ENCODE data around the gene CEP350.
A peak's percentile ranks its signal among the peaks of the same experiment; 100 is the strongest.

The CEP350 gene

DNA sequence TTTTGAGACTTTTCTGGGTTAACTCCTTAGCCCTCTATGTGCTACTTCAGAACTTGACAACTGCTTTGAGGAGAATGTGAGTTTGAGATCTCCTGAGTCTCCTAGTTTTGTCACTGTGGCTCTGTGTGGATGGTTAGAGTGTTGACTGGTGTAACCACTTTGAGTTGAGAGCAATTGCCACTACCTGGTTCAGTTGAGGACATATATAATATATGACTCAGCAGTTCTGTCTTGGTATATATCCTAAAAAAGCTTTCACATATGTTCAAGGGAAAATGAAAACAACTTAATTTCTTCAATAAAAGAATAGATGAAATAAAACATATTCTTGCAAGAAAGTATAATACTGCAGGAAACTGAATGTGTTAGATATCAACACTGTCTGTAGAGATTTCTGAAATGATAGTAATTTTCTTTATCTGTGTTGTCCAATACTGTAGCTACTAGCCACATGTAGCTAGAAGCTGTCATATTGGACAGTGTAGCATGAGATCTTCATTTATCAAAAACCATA, 103.3 kb downstream of the CEP350 start:
- DNase-seq (ENCODE audit: low spot score), result no peak

DNA sequence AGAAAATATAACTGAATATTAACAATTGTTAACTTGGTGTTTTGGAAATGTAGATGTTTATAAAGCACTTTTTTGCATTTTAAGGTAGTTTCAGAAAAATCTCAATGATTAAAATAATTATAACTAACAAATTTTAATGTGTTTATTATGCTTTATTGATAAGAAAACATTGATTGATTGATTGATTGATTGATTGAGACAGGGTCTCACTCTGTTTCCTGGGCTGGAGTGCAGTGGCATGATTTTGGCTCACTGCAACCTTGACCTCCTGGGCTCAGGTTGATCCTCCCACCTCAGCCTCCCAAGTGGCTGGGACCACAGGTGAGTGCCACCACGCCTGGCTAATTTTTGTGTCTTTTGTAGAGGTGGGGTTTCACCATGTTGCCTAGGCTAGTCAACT, 106.4 kb downstream of the CEP350 start:
- DNase-seq (ENCODE audit: low spot score), result no peak

DNA sequence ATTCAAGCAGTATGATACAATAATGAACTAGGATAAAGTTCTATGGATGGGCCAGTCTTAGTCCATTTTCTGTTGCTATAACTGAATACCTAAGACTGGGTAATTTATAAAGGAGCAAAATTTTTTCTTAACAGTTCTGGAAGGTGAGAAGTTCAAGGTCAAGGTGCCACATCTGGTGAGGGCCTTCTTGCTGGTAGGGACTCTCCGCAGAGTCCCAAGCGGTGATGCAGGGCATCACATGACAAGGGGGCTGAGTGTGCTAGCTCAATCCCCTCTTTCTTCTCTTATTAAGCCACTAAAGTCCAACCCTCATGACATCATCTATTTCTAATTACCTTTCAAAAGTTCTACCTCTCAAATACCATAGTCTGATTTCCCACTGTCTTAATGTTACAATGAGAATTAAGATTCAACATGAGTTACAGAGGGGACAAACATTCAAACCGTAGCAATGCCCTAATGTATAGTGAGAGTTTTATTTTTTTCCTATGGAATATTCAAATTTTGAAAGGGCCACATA, 107.9 kb downstream of the CEP350 start:
- no peak for DNase-seq (ENCODE audit: low spot score)

- no peak for DNase-seq (ENCODE audit: low spot score)
Measured at GRCh38 chr1:180065408-180065807, 110.8 kb downstream of the CEP350 start.

DNA sequence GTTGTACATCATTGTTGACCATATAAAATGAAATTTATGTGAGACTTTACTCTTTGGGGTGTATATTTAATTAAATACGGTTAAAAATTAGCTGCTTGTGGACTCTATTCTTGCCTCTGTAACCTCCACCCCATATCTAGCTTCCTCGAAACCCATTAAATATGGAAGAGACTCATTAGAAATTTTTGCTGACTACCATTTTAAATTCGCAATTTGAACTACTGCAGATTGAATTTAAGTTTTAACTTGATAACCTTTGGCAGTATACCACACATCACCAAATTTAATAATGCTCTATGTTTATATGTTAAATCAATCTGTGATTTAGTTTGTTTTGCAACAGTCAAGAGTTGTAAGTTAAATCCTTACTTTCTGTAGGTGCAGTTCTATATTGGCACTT, 111.5 kb downstream of the CEP350 start:
- DNase-seq (ENCODE audit: low spot score), result no peak

- no peak for DNase-seq (ENCODE audit: low spot score)
Measured at GRCh38 chr1:180070286-180070685, 115.7 kb downstream of the CEP350 start.

- DNase-seq (ENCODE audit: low spot score), result no peak
Measured at GRCh38 chr1:180071759-180072158, 117.1 kb downstream of the CEP350 start.

DNA sequence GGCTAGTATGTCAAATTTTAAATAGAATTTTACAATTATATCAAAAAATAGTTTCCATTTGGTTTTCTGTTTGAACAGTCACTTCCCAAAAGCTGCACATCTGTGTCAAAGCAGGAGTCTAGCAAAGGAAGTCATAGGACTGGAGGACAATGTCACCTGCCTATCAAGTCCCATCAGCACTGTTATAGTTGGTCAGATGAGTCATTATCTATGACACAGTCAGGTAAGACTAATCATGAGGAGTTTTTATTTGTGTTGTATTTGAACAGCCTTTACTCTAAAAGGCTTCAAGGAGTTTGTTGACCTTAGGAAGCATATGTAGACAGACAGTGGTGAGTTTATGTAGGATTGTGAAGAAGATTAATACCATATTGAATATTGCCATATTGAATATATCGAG, 125.8 kb downstream of the CEP350 start:
- DNase-seq (ENCODE audit: low spot score), result no peak

DNA sequence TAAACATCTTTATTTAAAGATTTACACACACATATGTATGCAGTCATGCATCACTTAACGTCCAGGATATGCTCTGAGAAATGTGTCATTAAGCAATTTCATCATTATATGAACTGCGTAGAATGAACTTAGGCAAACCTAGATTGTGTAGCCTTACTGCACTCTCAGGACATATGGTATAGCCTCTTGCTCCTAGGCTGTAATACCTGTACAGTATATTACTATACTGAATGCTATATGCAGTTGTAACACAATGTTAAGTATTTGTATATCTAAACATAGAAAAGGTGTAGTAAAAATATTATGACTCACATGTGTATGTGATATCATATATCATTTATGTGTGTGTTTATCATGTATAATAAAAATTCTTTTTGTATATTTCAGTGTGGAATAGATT, 126.9 kb downstream of the CEP350 start:
- DNase-seq (ENCODE audit: low spot score), result no peak

DNA sequence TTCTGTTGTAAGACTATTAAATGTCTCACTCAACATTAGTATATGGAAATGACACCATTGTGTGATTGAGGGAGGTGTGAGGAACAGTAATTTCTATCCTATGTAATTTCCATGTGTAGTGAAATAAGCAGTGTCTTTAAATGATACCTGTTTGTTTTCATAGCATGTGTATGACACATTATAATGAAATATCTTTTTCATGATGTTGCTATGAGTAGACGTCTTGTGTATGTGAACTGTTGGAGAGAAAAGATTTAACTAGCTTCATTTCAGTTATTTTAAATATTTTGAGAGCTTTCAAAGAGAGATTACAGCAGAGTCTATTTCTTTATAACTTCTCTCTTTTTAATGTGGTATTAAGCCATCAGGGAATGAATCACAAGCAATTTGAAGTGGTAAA, 128.6 kb downstream of the CEP350 start:
- DNase-seq (ENCODE audit: low spot score), result no peak

GRCh38 chr1:180084867-180085266, 130.3 kb downstream of the CEP350 start:
- DNase-seq (ENCODE audit: low spot score), result no peak

DNA sequence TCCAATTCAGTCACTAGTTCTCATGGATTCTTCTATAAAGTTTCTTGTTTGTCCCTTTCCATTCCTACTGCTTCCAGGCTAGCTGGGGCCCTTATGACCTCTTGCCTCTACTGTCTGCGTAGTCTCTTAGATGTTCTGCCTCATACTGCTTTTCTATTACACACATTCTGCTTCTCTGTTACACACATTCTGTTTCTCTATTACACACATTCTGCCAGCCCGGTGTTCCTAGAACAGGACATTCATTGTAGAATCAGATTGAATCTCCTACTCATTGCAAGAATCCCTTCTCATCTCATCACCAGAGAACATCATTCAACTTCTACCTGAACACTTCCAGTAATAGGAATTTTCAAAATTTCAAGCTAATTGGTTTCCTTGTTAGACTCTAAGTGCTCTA, 130.7 kb downstream of the CEP350 start:
- no peak for DNase-seq (ENCODE audit: low spot score)

- peak; percentile 13 for DNase-seq (ENCODE audit: low spot score)
Measured at GRCh38 chr1:180092931-180093650, 138.5 kb downstream of the CEP350 start.

- no peak for DNase-seq (ENCODE audit: low spot score)
Measured at GRCh38 chr1:180094705-180095295, 140.2 kb downstream of the CEP350 start.

DNA sequence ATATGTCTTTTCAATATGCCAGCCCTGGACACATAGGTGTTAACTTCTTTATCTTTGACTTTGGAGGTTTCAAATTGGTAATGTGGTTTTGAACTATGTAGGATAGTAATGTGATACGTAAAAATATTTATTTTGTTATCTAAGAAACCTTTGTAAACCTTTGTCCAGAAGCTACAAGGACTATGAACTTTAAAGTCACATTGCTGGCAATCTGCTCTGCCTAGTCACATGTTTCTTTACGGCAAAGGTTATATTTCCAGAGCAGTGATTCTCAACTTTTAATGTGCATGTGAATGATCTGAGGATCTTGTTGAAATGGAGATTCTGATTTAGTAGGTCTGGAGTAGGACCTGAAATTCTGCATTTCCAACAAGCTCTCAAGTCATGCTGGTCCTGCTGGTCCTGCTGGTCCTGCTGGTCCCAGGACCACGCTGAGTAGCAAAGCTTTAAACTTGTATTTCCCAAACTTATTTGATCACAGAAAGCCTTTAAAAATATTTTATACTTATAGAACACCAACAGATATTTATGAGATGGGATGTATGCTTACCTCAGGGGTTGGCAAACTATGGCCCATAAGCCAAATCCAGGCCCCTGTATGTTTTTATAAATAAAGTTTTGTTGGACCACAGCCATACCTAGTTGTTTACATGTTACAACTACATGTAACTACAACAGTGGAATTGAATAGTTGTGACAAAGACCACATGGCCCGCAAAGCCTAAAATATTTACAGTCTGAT, 142.1 kb downstream of the CEP350 start:
- DNase-seq (ENCODE audit: low spot score), result no peak

- DNase-seq (ENCODE audit: low spot score), result no peak
Measured at GRCh38 chr1:180097326-180097605, 142.7 kb downstream of the CEP350 start.

DNA sequence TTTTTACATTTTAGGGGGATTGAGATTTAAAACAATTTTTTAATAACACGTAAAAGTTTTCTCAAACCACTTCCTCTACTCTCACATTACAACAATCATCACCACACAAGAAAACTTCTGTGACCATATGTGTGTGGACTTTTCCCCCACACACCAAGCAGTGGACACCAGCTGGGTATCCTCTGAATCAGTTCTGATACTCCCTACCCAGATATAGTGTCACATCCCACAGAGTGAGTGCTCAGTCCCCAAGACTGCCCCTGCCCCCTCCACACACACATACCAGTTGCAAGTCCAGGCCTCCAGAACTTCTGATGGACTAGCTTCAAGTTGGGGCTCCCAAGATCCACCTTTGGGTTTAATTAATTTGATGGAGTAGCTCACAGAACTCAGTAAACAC, 146.8 kb downstream of the CEP350 start:
- no peak for DNase-seq (ENCODE audit: low spot score)

DNA sequence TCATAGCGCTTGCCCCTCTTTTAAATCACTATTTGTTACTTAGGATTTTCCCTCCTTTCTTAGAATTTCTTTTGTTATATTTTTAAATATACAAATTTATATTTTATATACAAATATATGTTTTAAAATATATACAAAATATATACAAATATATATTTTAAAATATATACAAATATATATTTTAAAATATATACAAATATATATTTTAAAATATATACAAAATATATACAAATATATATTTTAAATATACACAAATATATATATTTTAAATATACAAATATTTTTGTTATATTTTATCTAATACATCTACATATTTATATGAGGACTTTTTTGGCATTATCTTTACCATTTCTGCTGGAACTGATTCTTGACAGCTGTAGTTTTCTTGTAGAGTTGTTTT, 149.2 kb downstream of the CEP350 start:
- DNase-seq (ENCODE audit: low spot score), result no peak

DNA sequence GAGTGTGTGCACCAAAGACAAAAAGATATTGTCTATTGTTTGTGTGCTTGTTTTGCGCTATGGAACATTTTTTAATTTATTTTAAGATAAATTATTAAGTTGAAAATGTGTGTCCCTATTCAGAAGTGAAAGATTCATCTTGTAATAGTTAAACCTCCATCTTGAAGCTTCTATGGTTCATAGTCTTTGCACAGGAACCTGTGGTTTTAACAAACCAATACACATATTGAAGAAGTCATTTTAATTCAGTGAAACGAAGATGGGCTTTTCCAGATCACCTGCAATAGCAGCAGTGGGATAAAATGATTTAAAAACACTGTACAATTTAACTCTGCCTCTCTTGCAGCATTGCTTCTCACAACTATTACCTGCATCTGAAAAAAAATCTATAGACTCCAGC, 157.5 kb downstream of the CEP350 start:
- DNase-seq (ENCODE audit: low spot score), result no peak

- DNase-seq (ENCODE audit: low spot score), result no peak
Measured at GRCh38 chr1:180112984-180113647, 158.5 kb downstream of the CEP350 start.

DNA sequence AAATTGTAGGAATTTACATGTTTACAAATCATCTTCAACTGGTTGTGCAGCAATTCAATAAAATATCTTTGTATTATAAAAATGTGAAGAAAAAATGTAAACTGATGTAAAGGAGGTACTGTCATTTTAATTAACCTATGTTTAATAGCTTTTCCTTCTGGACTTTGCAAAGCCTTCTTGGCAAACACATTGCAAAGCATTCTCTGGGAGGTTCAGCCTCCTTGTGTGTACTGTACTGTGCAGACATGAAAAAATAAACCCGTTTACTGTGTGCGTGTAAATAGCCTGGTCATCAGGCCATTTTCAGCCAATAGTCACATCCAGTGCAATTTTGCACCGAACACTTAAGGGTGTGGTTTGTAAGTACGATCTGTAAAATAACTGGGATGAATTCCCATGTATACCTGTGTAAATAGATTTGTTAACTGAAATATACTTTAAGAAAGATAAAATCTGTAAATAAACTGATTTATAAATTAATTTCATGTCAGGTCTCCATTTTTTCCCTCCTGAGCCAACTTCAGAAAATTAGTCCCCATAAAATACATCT, 159.9 kb downstream of the CEP350 start:
- no peak for DNase-seq (ENCODE audit: low spot score)
